ENCODE results near the gene MGA. TPM values are rescaled to one million over a fixed set of nuclear protein-coding genes. Genes with fewer than 3 reads are reported as not detected.

The MGA gene
- total RNA-seq, 2 experiments from 2014 or later, result 33.5 to 37.5 TPM

- H3K4me3 Mint-ChIP-seq, result no peak overlapping the region
- H3K4me1 Mint-ChIP-seq, result peaks cover 37% of the 10 kb centered on the region
- H3K27ac Mint-ChIP-seq, result peak overlapping the region; percentile 14
- ATAC-seq (no peak), DNase-seq (no peak)
- H3K36me3 Mint-ChIP-seq, result peaks cover 9% of the 10 kb centered on the region
- no peaks in the 10 kb centered on the region for H3K27me3 Mint-ChIP-seq
- no peaks in the 10 kb centered on the region for H3K9me3 Mint-ChIP-seq (ENCODE audit: low read depth)
- CTCF ChIA-PET, result interaction anchor here (0.8 to 2.4 kb wide), 5 partner anchors 11 to 87 kb away, joined by 4 to 14 read pairs (median 4); no protein-coding TSS in a partner anchor
Measured at GRCh38 chr15:41782371-41783282, 122.4 kb downstream of the MGA start.

GRCh38 chr15:41783296-41783695 lies 123.1 kb downstream of the MGA start:
- ATAC-seq (no peak), DNase-seq (no peak)
- CTCF ChIA-PET, result interaction anchor here (0.8 to 2.4 kb wide), 7 partner anchors 9 to 121 kb away, joined by 3 to 14 read pairs (median 4); partner anchors contain the start of gene MAPKBP1
- Mint-ChIP-seq H3K27me3 (no peaks in the 10 kb centered on the region), H3K27ac (peak overlapping the region; percentile 14), H3K36me3 (peaks cover 9% of the 10 kb centered on the region), H3K4me3 (no peak overlapping the region), H3K4me1 (peaks cover 30% of the 10 kb centered on the region), H3K9me3 (ENCODE audit: low read depth) (no peaks in the 10 kb centered on the region)

GRCh38 chr15:41788262-41788661 lies 128.1 kb downstream of the MGA start:
- Mint-ChIP-seq H3K4me1 (peaks cover 31% of the 10 kb centered on the region), H3K27me3 (no peaks in the 10 kb centered on the region), H3K27ac (no peak overlapping the region), H3K9me3 (ENCODE audit: low read depth) (no peaks in the 10 kb centered on the region), H3K4me3 (no peak overlapping the region), H3K36me3 (peaks cover 5% of the 10 kb centered on the region)
- ATAC-seq (no peak), DNase-seq (no peak)
- CTCF ChIA-PET, result interaction anchor here (9.4 kb wide), 1 partner anchor 12 kb away, joined by 98 read pairs; the partner anchor contains the start of gene MAPKBP1

GRCh38 chr15:41789236-41789635 lies 129.0 kb downstream of the MGA start:
- Mint-ChIP-seq H3K27ac (no peak overlapping the region), H3K4me3 (no peak overlapping the region), H3K9me3 (ENCODE audit: low read depth) (no peaks in the 10 kb centered on the region), H3K27me3 (no peaks in the 10 kb centered on the region), H3K36me3 (peaks cover 2% of the 10 kb centered on the region), H3K4me1 (peaks cover 30% of the 10 kb centered on the region)
- no peak for ATAC-seq
- CTCF ChIA-PET, result interaction anchor here (1.8 to 9.4 kb wide), 2 partner anchors 12 to 13 kb away, joined by 5 to 98 read pairs; partner anchors contain the start of gene MAPKBP1
- DNase-seq, result no peak

GRCh38 chr15:41789662-41790061 lies 129.5 kb downstream of the MGA start:
- CTCF ChIA-PET, result interaction anchor here (0.6 to 9.4 kb wide), 4 partner anchors 12 to 65 kb away, joined by 3 to 98 read pairs (median 4); partner anchors contain the start of gene MAPKBP1
- Mint-ChIP-seq H3K27me3 (no peaks in the 10 kb centered on the region), H3K4me1 (peaks cover 30% of the 10 kb centered on the region), H3K27ac (no peak overlapping the region), H3K36me3 (peaks cover 2% of the 10 kb centered on the region), H3K9me3 (ENCODE audit: low read depth) (no peaks in the 10 kb centered on the region), H3K4me3 (no peak overlapping the region)
- no peak for ATAC-seq
- no peak for DNase-seq

GRCh38 chr15:41790169-41790568 lies 130.0 kb downstream of the MGA start:
- ATAC-seq (no peak), DNase-seq (no peak)
- Mint-ChIP-seq H3K27me3 (no peaks in the 10 kb centered on the region), H3K4me1 (peaks cover 31% of the 10 kb centered on the region), H3K36me3 (peaks cover 2% of the 10 kb centered on the region), H3K9me3 (ENCODE audit: low read depth) (no peaks in the 10 kb centered on the region), H3K4me3 (no peak overlapping the region), H3K27ac (no peak overlapping the region)
- CTCF ChIA-PET, result interaction anchor here (0.6 to 9.4 kb wide), 4 partner anchors 11 to 65 kb away, joined by 3 to 98 read pairs (median 4); partner anchors contain the start of gene MAPKBP1

- Mint-ChIP-seq H3K27ac (peak overlapping the region; percentile 71), H3K36me3 (peaks cover 2% of the 10 kb centered on the region), H3K4me3 (peak overlapping the region; percentile 18), H3K9me3 (ENCODE audit: low read depth) (no peaks in the 10 kb centered on the region), H3K27me3 (no peaks in the 10 kb centered on the region), H3K4me1 (peaks cover 34% of the 10 kb centered on the region)
- CTCF ChIA-PET, result interaction anchor here (0.6 to 9.4 kb wide), 5 partner anchors 11 to 134 kb away, joined by 3 to 98 read pairs (median 5); partner anchors contain the start of gene MAPKBP1
- peak; percentile 79 for ATAC-seq
- DNase-seq, result no peak
Measured at GRCh38 chr15:41790756-41791546, 130.7 kb downstream of the MGA start.

GRCh38 chr15:41791547-41791937 lies 131.3 kb downstream of the MGA start:
- no peak overlapping the region for H3K4me3 Mint-ChIP-seq
- no peak for DNase-seq
- H3K36me3 Mint-ChIP-seq, result peaks cover 2% of the 10 kb centered on the region
- no peaks in the 10 kb centered on the region for H3K9me3 Mint-ChIP-seq (ENCODE audit: low read depth)
- no peaks in the 10 kb centered on the region for H3K27me3 Mint-ChIP-seq
- H3K27ac Mint-ChIP-seq, result peak overlapping the region; percentile 71
- peak; percentile 22 for ATAC-seq
- CTCF ChIA-PET, result interaction anchor here (0.6 to 9.4 kb wide), 4 partner anchors 15 to 133 kb away, joined by 3 to 98 read pairs (median 26); partner anchors contain the start of gene MAPKBP1
- peaks cover 38% of the 10 kb centered on the region for H3K4me1 Mint-ChIP-seq

- Mint-ChIP-seq H3K27me3 (no peaks in the 10 kb centered on the region), H3K9me3 (ENCODE audit: low read depth) (no peaks in the 10 kb centered on the region), H3K4me3 (no peak overlapping the region), H3K36me3 (peaks cover 2% of the 10 kb centered on the region), H3K27ac (no peak overlapping the region), H3K4me1 (peaks cover 38% of the 10 kb centered on the region)
- CTCF ChIA-PET, result interaction anchor here (0.6 to 9.4 kb wide), 4 partner anchors 16 to 133 kb away, joined by 3 to 98 read pairs (median 26); partner anchors contain the start of gene MAPKBP1
- no peak for DNase-seq
- ATAC-seq, result no peak
Measured at GRCh38 chr15:41792000-41792637, 131.9 kb downstream of the MGA start.

GRCh38 chr15:41794081-41794480 lies 133.9 kb downstream of the MGA start:
- no peaks in the 10 kb centered on the region for H3K27me3 Mint-ChIP-seq
- CTCF ChIA-PET, result interaction anchor here (1.4 to 9.4 kb wide), 3 partner anchors 10 to 18 kb away, joined by 4 to 98 read pairs (median 47); partner anchors contain the start of gene MAPKBP1
- H3K27ac Mint-ChIP-seq, result no peak overlapping the region
- peaks cover 2% of the 10 kb centered on the region for H3K36me3 Mint-ChIP-seq
- DNase-seq (no peak), ATAC-seq (no peak)
- peaks cover 33% of the 10 kb centered on the region for H3K4me1 Mint-ChIP-seq
- no peaks in the 10 kb centered on the region for H3K9me3 Mint-ChIP-seq (ENCODE audit: low read depth)
- no peak overlapping the region for H3K4me3 Mint-ChIP-seq

GRCh38 chr15:41795996-41796856 lies 136.0 kb downstream of the MGA start:
- DNase-seq, result no peak
- Mint-ChIP-seq H3K4me1 (peaks cover 16% of the 10 kb centered on the region), H3K27ac (no peak overlapping the region), H3K9me3 (ENCODE audit: low read depth) (no peaks in the 10 kb centered on the region), H3K27me3 (no peaks in the 10 kb centered on the region), H3K36me3 (peaks cover 10% of the 10 kb centered on the region), H3K4me3 (no peak overlapping the region)
- CTCF ChIA-PET, result interaction anchor here (0.6 to 7.7 kb wide), 4 partner anchors 13 to 646 kb away, joined by 3 to 47 read pairs (median 7); partner anchors contain the start of gene MAPKBP1
- no peak for ATAC-seq
